Skin of body (tissue), 2 donors: ENCODE data around the gene SLC9C2. TPM values are rescaled to one million over a fixed set of nuclear protein-coding genes. Genes with fewer than 3 reads are reported as not detected.
"Not testable (repeated sequence)": the region's sequence is repeated elsewhere in the genome, so short reads cannot be mapped to it uniquely, and the experiment has no call there.

Source experiments
- DNase-seq: peaks from one replicate; lab custom pipeline; 2025; lab: John Stamatoyannopoulos, UW
- total RNA-seq: library from RNA; depleted of rRNA; stranded (reverse); fragments of >200 nt; gene quantifications from one replicate; pipeline ENCODE4 v1.2.3, GENCODE V29; 2014

SLC9C2 gene
- total RNA-seq, 1 donor from 2014 or later, result not detected

DNA sequence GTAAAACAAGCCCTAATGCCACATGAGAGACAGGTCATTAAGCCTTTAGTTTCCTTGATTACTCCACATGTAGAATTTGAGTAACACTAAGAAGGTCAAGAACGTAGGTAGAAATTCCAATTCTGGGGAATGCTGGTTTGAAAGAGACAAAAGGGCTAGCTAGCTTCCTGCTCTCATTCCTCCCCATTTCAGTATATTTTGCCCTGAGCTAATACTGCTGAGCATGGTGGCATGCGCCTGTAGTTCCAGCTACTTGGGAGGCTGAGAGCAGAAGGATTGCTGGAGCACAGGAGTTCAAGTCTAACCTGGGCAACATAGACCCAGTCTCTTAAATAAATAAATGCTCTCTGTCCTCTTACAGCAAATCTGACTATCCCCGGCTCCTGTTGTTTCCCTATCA, 112.9 kb downstream of the SLC9C2 start:
- DNase-seq, result no peak

DNA sequence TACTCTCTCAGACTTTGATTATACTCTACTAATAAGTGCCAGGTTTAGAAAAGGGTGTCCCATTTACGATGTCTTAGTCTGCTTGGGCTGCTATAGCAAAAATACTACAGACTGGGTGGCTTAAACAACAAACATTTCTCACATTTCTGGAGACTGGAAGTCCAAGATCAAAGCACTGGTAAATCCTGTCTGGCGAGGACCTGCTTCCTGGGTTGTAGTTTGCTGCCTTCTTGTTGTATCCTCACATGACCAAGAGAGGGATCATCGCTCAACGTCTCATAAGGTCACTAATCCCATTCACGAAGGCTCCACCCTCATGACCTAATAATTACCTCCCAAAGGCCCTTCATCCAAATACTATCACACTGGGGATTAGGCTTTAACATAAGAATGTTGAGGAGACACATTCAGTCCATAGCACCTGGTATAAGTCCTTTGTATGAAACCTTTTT, 113.7 kb downstream of the SLC9C2 start:
- DNase-seq, result no peak

- no peak for DNase-seq
Measured at GRCh38 chr1:173488001-173488400, 114.9 kb downstream of the SLC9C2 start.

DNA sequence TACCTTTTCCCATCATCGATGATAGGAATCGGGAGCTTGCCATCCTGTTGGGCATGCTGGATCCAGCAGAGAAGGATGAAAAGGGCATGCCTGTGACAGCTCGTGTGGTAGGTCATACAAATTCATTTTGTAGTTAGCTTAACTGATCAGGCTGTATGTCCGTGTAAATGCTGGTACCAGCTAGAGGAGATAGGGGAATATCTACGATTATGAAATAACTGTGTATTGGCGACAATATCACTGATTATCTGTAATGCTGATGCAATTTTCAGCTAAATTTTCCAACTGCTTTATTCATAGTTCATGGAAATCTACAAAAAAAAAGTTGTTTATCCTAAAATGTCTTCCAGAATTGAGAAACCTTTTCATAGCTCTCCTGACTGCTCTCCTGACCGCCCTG, 117.5 kb downstream of the SLC9C2 start:
- no peak for DNase-seq

DNA sequence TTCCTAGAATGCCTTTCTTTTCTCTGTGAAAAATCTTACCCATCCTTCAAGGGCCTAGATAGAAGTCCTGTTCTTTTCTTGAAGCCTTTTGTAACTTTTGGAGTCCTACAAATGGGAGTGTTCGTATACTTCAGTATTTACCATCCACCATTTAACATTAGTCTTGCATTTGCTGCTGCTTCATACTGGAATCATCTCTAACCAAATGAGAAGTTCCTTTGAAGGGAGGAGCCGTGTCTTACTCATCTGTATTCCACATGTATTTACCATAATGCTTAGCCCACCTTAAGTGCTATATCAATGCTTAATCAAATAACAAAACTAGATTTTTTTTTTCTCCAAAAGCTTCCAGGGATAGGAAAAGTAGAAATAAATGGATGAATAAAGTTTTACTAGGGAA, 118.6 kb downstream of the SLC9C2 start:
- DNase-seq, result no peak

- no peak for DNase-seq
Measured at GRCh38 chr1:173482683-173483082, 120.2 kb downstream of the SLC9C2 start.

- DNase-seq, result no peak
Measured at GRCh38 chr1:173481195-173481772, 121.6 kb downstream of the SLC9C2 start.

DNA sequence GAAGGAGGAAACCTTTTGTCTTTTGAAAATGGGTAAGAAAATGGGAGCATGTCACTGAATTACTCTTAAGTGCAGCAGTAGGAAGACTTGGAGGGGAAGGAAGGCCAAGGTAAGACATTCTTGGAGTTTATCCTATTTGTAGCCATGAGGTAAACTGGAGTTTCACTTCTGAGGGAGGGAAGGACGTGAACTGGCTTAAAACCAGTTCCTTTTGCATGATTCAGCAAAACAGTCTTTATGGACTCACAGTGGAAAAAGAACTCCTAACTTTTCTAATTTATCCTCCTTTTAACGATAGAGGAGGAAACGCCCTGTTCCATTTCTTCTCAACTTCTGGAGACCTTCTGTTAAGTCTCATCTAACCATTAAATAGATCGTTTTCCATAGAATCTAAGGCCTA, 123.2 kb downstream of the SLC9C2 start:
- no peak for DNase-seq

DNA sequence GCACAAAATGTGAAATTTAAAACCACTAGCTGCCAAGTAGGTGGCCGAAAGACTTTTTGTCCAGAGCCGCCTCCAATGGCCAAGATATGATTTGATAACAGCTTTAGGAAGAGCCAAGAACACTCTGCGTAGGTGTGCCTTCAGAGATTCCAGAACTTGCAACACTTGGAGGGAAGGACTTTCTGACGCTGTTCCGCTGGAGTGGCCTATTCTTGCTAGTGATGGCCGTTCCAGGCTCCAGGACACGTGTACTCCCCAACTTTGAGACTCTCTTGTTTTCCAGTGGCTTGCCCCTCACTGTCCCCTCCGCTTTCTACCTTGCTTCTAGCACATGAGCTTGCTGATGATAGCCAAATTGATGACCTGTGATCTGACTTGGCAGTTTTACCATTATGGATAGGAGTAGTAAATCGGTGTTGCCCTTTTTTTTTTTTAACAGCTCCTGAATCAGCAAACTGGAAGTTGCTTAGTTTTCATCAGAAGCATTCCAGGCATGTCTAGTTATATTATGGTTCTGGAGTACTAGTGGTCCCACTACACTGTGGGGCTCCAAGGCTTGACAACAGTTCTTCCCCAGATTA, 124.7 kb downstream of the SLC9C2 start:
- DNase-seq, result peak; percentile 63

DNA sequence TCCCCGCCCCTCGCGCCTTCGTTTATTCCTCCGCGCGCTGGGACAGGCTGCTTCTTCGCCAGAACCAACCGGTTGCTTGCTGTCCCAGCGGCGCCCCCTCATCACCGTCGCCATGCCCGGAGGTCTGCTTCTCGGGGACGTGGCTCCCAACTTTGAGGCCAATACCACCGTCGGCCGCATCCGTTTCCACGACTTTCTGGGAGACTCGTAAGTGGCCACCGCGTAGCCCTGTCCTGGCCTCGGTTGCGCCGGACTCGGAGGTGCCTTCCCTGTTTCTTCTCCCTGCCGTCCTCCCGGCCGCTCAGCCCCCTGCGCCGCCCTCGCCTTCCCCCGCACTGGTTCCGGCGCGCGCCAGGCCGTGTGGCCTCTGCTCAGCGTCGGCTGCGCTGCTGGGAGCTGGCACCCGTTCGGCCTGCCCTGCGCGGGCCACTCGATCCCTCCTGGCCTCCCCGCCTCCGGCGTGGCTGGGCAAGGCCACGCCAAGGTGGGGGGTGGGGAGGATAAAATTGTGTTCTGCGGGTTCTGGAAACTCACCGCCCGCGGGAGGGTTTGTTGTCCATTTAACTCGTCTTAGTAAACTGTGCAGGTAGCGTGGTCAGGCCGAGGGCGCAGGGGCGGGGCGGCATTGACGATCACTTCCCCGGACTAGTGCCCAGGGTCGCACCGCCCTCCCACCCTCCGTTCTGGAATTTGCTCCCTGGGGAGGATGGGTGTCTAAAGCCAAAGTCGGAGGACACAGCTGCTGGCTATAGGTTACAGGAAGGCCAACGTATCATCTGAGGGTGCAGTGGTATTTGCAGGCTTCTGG, 125.4 kb downstream of the SLC9C2 start, which contains the start of gene PRDX6:
Gene PRDX6, plus strand, starts transcription at position 50 of the 808 bp plus-strand sequence. Its CDS starts 63 bp downstream, at position 113.
- peak; percentile 88 for DNase-seq

DNA sequence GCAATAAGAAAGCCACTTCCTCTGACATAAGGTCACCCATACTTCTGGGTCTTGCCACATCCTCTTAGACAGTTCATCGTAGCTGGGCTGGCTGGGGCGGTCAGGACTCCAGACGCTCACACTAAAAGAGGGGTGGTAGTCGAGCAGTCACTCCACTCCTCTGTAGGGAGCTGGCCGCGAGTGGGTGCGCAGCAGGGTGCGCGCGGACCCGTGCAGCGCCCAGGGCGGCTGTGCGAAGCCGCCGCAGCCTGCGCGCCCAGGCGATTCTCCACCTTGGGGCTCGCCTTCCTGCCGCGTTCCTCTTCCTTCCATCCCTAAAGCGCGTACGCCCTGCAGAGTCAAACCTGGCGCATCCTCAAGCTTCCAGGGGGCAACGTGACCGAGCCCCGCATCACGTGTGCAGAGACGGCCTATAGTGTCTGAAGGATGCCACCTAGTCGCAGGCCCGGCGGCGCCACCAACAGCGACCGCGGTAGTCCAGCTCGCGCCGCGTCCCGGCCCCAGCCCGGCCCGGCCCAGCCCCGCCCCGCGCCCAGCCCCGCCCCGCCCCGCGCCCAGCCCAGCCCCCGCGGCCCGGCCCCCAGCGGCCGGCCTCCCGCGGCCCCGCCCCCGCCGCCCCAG, 126.1 kb downstream of the SLC9C2 start:
- peak; percentile 88 for DNase-seq

DNA sequence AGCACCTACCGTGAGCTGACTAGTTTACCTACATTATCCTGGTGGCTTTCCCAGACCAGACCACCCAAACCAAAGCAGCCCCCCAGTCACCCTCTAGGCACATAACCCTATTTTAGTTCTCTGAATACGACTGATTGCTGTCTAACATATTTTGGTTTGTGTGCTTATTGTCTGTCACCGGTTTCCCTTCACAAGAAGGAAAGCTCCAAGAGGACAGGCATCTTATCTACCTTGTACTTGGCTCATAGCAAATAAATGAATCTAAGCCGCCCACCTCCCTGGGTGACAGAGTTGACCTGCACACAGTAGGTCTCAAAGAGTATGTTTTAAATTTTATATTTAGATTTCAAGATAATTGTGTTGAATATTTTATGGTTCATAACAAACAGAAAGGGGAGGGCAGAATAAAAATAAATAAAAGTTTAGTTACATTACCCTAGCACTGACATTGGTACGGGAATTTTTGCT, 126.6 kb downstream of the SLC9C2 start:
- DNase-seq, result no peak

- DNase-seq, result no peak
Measured at GRCh38 chr1:173475564-173476196, 127.2 kb downstream of the SLC9C2 start.

DNA sequence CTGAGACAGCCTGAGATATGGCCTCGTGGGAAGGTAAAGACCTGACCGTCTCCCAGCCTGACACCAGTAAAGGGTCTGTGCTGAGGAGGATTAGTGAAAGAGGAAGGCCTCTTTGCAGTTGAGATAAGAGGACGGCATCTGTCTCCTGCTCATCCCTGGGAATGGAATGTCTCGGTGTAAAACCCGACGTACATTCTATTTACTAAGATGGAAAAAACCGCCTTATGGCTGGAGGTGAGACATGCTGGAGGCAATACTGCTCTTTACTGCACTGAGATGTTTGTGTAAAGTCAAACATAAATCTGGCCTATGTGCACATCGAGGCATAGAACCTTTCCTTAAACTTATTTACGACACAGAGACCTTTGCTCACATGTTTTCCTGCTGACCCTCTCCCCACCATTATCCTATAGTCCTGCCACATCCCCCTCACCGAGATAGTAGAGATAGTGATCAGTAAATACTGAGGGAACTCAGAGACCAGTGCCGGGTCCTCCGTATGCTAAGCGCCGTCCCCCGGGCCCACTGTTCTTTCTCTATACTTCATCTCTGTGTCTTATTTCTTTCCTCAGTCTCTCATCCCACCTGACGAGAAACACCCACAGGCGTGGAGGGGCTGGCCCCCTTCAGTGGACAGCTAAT, 128.0 kb downstream of the SLC9C2 start:
- not testable (repeated sequence) for DNase-seq

- no peak for DNase-seq
Measured at GRCh38 chr1:173474097-173474779, 128.6 kb downstream of the SLC9C2 start.

DNA sequence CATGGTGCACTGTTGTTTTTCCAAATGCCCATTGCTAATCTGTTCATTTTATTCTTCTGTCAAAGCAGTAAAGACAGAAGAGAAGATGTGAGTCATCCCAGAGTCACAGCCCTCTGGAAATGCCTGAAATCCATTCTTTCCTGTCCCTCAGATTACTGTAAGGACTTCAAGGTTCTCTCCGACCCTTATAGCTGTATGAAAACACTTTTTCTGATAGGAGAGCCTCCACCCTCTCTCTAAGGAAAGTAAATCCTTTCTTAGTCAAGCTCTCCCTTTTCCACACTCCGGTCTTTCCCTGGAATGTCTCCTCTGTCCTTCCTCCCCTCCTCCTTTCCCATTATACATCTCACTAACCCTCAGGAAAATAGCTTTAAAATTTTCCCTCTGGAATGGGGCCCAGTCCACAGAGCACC, 129.3 kb downstream of the SLC9C2 start:
- no peak for DNase-seq

DNA sequence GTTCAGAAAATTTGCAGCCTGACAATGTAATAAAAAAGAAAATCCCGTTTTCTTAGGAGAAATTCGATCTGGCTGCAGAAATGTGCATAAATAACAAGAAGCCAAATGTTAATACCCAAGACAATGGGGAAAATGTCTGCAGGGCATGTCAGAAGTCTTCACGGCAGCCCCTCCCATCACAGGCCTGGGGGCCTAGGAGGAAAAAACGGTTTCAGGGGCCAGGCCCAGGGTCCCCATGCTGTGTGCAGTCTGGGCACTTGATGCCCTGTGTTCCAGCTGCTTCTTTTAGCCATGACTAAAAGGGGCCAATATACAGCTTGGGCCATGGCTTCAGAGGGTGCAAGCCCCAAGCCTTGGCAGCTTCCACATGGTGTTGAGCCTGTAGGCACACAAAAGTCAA, 132.3 kb downstream of the SLC9C2 start:
- DNase-seq, result no peak

DNA sequence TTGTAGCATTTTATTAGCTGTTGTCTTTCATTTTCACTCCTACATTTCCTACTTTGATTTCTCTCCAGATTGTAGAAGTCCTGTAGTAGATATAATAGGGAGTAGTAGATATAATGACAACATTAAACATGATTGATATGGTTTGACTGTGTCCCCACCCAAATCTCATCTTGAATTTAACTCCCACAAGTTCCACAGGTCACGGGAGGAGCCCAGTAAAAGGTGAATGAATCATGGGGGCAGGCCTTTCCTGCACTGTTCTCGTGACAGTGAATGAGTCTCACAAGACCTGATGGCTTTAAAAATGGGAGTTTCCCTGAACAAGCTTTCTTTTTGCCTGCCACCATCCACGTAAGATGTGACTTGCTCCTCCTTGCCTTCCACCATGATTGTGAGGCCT, 133.2 kb downstream of the SLC9C2 start:
- DNase-seq, result no peak

- DNase-seq, result no peak
Measured at GRCh38 chr1:173467426-173467825, 135.4 kb downstream of the SLC9C2 start.

GRCh38 chr1:173464185-173464584, 138.7 kb downstream of the SLC9C2 start:
- DNase-seq, result not testable (repeated sequence)
